ENCODE measurements around the gene RLN3.

RLN3 gene

DNA sequence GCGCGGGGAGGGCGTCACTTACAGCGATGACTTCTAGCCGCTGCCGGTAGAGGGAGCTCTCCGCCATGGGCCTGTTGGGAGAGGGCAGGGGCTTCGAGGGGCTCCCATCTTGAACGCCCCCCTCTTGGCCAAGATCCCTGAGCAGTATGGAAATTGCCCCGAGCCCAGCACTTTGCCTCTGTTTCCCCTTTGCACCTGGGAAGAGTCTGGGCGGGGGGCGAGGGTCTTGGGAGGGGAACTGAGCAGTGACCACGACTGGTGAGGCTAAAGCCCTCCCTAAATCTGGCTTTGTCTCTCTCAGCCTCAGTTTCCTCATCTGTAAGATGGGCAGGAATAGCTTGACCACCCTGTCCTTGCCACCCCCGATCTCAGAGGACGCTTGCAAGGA is 31.1 kb downstream of the RLN3 start:
- no peak overlapping the region for H3K4me3 ChIP-seq
- H3K36me3 ChIP-seq (ENCODE audit: insufficient read depth, low read length) = peaks cover 2% of the 10 kb centered on the region; the same call in 1 of the 2 replicates
- no peaks in the 10 kb centered on the region for H3K9me3 ChIP-seq (ENCODE audit: low read depth, low read length)
- no peak overlapping the region for H3K27ac ChIP-seq
- DNase-seq (ENCODE audit: low read depth, low spot score) = no peak
- no peak overlapping the region for H3K9ac ChIP-seq (ENCODE audit: insufficient read length)
- no peak for TF ChIP-seq POLR2AphosphoS5 (IDR thresholded peaks at IDR 0.05; ENCODE audit: borderline replicate concordance, low read depth, low read length)
- no peak for TF ChIP-seq EZH2 (IDR thresholded peaks at IDR 0.05)
- TF ChIP-seq FOXP2 (optimal IDR thresholded peaks at IDR 0.05; ENCODE audit: control extremely low read depth, extremely low read length, insufficient read depth) = no peak

DNA sequence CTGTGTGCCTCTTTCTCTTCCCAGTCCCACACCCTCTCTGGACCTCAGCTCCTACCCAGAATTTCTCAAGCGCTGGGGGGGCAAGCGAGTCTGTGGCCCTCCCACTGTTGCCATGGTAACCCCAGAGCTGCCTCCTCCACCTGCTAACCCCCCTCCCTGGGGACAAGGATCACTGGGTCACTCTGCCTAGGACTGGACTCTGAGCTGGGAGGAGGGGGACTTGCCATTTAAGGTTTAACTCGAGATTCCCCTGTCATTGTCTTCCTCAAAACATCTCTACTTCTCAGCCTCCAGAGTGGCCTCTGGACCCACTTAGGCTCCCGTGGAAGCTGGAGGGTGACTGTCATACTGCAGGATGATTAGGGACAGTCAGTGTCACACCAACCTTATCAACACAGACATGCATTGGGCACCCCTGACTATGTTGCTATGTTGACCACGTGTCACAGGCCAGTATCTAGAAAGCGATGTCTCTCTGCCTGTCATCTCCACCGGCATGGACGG is 31.8 kb downstream of the RLN3 start:
- Histone ChIP-seq H3K36me3 (ENCODE audit: insufficient read depth, low read length) (0 out of 2 replicates have a peak, but pooled peaks cover 2% of the 10 kb centered on the region), H3K4me3 (no peak overlapping the region), H3K27ac (no peak overlapping the region), H3K9ac (ENCODE audit: insufficient read length) (no peak overlapping the region), H3K9me3 (ENCODE audit: low read depth, low read length) (no peaks in the 10 kb centered on the region)
- TF ChIP-seq FOXP2 (optimal IDR thresholded peaks at IDR 0.05; ENCODE audit: control extremely low read depth, extremely low read length, insufficient read depth) (no peak), EZH2 (IDR thresholded peaks at IDR 0.05) (no peak), POLR2AphosphoS5 (IDR thresholded peaks at IDR 0.05; ENCODE audit: borderline replicate concordance, low read depth, low read length) (no peak)
- no peak for DNase-seq (ENCODE audit: low read depth, low spot score)

DNA sequence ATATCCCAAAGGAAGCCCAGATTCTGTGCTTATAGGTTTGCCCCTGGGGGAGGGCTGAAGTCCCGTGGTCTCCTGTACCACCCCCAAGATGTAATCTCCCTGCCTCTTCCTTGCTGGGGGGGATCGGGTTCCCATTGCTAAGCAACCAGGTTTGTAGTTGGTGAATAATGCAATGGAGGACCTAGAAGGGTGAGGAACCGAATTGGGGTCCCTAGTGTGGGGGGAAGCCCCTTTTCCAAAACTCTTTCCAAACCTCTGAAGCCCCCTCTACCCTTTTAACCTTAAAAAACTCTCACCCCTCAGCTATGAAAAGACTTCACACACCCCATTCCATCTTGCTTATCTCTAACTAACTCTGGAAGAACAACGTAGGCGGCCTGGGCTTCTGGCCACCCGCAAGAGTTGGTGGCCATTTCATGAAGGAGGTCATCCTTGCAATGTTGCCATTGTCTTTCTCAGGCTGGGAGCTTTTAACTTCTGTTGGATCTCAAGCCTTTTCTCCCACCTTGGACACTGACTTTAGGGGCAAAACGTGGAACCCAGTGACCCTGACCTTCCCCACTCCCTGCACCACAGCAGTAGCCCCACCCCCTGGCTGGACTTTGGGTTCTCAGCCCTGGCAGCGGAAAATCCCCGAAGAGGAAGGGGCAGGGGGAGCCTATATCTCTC is 33.3 kb downstream of the RLN3 start:
- Histone ChIP-seq H3K9me3 (ENCODE audit: low read depth, low read length) (no peaks in the 10 kb centered on the region), H3K4me3 (no peak overlapping the region), H3K36me3 (ENCODE audit: insufficient read depth, low read length) (no peaks in the 10 kb centered on the region), H3K9ac (ENCODE audit: insufficient read length) (no peak overlapping the region), H3K27ac (no peak overlapping the region)
- no peak for DNase-seq (ENCODE audit: low read depth, low spot score)
- TF ChIP-seq FOXP2 (optimal IDR thresholded peaks at IDR 0.05; ENCODE audit: control extremely low read depth, extremely low read length, insufficient read depth) (no peak), EZH2 (IDR thresholded peaks at IDR 0.05) (no peak), POLR2AphosphoS5 (IDR thresholded peaks at IDR 0.05; ENCODE audit: borderline replicate concordance, low read depth, low read length) (no peak)

GRCh38 chr19:14061751-14062557 is 34.0 kb downstream of the RLN3 start, which contains the start of gene PALM3:
Gene PALM3 (minus strand): TSS chr19:14062076. CDS start chr19:14061980, 96 bp downstream.
- no peaks in the 10 kb centered on the region for H3K9me3 ChIP-seq (ENCODE audit: low read depth, low read length)

GRCh38 chr19:14062558-14062855 is 34.6 kb downstream of the RLN3 start:
- Histone ChIP-seq H3K4me3 (no peak overlapping the region), H3K9me3 (ENCODE audit: low read depth, low read length) (no peaks in the 10 kb centered on the region), H3K9ac (ENCODE audit: insufficient read length) (no peak overlapping the region), H3K27ac (no peak overlapping the region), H3K36me3 (ENCODE audit: insufficient read depth, low read length) (no peaks in the 10 kb centered on the region)
- TF ChIP-seq EZH2 (IDR thresholded peaks at IDR 0.05) (no peak), FOXP2 (optimal IDR thresholded peaks at IDR 0.05; ENCODE audit: control extremely low read depth, extremely low read length, insufficient read depth) (no peak), POLR2AphosphoS5 (IDR thresholded peaks at IDR 0.05; ENCODE audit: borderline replicate concordance, low read depth, low read length) (no peak)
- DNase-seq (ENCODE audit: low read depth, low spot score) = no peak

More at GRCh38 chr19:14061751-14062557, 34.0 kb downstream of the RLN3 start, which contains the start of gene PALM3:
- no peak for DNase-seq (ENCODE audit: low read depth, low spot score)
- no peak within 1 kb of the TSS for H3K9ac ChIP-seq (ENCODE audit: insufficient read length)
- no peak for TF ChIP-seq POLR2AphosphoS5 (IDR thresholded peaks at IDR 0.05; ENCODE audit: borderline replicate concordance, low read depth, low read length)
- no peak for TF ChIP-seq EZH2 (IDR thresholded peaks at IDR 0.05)
- H3K4me3 ChIP-seq = no peak within 1 kb of the TSS
- H3K36me3 ChIP-seq (ENCODE audit: insufficient read depth, low read length) = no peaks in the 10 kb centered on the region
- H3K27ac ChIP-seq = no peak within 1 kb of the TSS

DNA sequence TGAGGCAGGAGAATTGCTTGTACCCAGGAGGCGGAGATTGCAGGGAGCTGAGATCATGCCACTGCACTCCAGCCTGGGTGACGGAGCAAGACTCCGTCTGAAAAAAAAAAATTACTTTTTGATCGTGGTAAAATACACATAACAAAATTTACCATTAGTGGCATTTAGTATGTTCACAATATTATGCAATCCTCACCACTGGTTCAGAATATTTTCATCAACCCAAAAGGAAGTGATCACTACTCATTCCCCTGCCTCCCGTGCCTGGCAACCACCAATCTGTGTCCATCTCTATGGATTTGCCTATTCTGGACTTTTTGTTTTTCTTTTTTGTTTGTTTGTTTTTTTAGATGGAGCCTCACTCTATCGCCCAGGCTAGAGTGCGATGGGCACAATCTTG is 35.2 kb downstream of the RLN3 start:
- Histone ChIP-seq H3K9ac (ENCODE audit: insufficient read length) (no peak overlapping the region), H3K36me3 (ENCODE audit: insufficient read depth, low read length) (no peaks in the 10 kb centered on the region), H3K27ac (no peak overlapping the region), H3K4me3 (no peak overlapping the region), H3K9me3 (ENCODE audit: low read depth, low read length) (no peaks in the 10 kb centered on the region)
- DNase-seq (ENCODE audit: low read depth, low spot score) = no peak
- no peak for TF ChIP-seq POLR2AphosphoS5 (IDR thresholded peaks at IDR 0.05; ENCODE audit: borderline replicate concordance, low read depth, low read length)
- no peak for TF ChIP-seq EZH2 (IDR thresholded peaks at IDR 0.05)
- TF ChIP-seq FOXP2 (optimal IDR thresholded peaks at IDR 0.05; ENCODE audit: control extremely low read depth, extremely low read length, insufficient read depth) = no peak

- Histone ChIP-seq H3K36me3 (ENCODE audit: insufficient read depth, low read length) (no peaks in the 10 kb centered on the region), H3K9me3 (ENCODE audit: low read depth, low read length) (no peaks in the 10 kb centered on the region), H3K9ac (ENCODE audit: insufficient read length) (no peak overlapping the region), H3K4me3 (no peak overlapping the region), H3K27ac (no peak overlapping the region)
- TF ChIP-seq POLR2AphosphoS5 (IDR thresholded peaks at IDR 0.05; ENCODE audit: borderline replicate concordance, low read depth, low read length) (no peak), EZH2 (IDR thresholded peaks at IDR 0.05) (no peak), FOXP2 (optimal IDR thresholded peaks at IDR 0.05; ENCODE audit: control extremely low read depth, extremely low read length, insufficient read depth) (no peak)
- DNase-seq (ENCODE audit: low read depth, low spot score) = no peak
These were observed 38.2 kb downstream of the RLN3 start for GRCh38 chr19:14066134-14066533.

DNA sequence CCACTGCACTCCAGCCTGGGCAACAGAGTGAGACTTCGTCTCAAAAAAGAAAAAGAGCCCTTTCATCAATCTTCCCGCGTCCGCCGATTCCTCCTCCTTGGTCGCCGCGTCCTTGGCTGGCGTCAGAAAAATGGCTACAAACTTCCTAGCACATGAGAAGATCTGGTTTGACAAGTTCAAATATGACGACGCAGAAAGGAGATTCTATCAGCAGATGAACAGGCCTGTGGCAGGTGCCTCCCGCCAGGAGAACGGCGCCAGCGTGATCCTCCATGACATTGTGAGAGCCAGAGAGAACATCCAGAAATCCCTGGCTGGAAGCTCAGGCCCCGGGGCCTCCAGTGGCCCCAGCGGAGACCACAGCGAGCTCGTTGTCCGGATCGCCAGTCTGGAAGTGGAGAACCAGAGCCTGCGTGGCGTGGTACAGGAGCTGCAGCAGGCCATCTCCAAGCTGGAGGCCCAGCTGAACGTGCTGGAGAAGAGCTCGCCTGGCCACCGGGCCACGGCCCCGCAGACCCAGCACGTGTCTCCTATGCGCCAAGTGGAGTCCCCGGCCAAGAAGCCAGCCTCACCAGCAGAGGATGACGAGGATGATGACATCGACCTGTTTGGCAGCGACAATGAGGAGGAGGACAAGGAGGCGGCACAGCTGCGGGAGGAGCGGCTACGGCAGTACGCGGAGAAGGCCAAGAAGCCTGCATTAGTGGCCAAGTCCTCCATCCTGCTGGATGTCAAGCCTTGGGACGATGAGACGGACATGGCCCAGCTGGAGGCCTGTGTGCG is 42.5 kb downstream of the RLN3 start:
- H3K4me3 ChIP-seq = no peak overlapping the region
- DNase-seq (ENCODE audit: low read depth, low spot score) = no peak
- H3K36me3 ChIP-seq (ENCODE audit: insufficient read depth, low read length) = no peaks in the 10 kb centered on the region
- H3K9me3 ChIP-seq (ENCODE audit: low read depth, low read length) = no peaks in the 10 kb centered on the region
- H3K9ac ChIP-seq (ENCODE audit: insufficient read length) = no peak overlapping the region
- H3K27ac ChIP-seq = no peak overlapping the region
- TF ChIP-seq FOXP2 (optimal IDR thresholded peaks at IDR 0.05; ENCODE audit: control extremely low read depth, extremely low read length, insufficient read depth) (no peak), EZH2 (IDR thresholded peaks at IDR 0.05) (no peak), POLR2AphosphoS5 (IDR thresholded peaks at IDR 0.05; ENCODE audit: borderline replicate concordance, low read depth, low read length) (no peak)
